PC-9 (cell line): ENCODE results near the gene HERPUD2.

ENCODE experiments used
- EZH2 ChIP-seq: fragments of 200-600 bp; sonication (generic); IDR thresholded peaks from 2 replicates; pipeline ENCODE4 v1.8.0; 2017; ENCODE audit warnings: antibody characterized with exemption, low read depth
- TF ChIP-seq, protein P1 (sequence below): fragments of 200-600 bp; sonication (generic); conservative IDR thresholded peaks from 2 replicates; pipeline ENCODE4 v1.6.1; 2017; ENCODE audit warnings: mixed run types, antibody characterized with exemption, mild to moderate bottlenecking, moderate library complexity

DNA sequence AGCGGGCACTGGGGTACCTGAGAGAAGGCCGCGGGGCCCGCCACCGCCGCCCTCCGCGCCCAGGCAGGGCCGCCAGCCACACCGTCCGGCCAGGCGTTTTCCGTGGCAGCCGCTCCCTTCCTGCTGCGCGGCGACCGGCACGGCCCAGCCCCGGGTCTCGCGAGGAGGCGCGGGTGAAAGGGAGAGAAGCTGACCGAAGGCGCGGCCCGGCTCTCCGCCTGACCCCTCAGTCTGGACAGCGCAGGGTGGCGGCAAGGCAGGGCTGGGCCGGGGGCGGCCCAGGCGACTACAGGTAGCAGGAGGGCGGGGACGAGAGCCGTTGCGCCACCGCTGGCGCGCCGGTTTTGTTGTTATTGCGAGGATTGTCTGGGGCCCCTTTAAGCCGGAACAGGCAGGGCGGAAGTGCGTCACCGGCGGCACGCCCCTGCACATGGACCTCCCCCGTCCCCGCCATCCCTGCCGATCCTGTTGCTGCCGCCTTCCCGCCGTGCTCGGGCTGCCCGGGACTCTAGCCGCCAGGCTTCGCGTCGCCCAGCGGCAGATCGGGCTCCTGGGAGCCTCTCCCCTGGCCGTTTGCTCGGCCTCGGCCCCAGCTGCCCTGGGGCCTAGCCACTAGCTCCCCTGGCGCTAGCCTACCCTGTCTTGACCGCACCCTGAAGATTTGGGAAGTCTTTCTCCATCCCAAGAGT, at the start of gene HERPUD2:
- TF ChIP-seq, protein P1, sequence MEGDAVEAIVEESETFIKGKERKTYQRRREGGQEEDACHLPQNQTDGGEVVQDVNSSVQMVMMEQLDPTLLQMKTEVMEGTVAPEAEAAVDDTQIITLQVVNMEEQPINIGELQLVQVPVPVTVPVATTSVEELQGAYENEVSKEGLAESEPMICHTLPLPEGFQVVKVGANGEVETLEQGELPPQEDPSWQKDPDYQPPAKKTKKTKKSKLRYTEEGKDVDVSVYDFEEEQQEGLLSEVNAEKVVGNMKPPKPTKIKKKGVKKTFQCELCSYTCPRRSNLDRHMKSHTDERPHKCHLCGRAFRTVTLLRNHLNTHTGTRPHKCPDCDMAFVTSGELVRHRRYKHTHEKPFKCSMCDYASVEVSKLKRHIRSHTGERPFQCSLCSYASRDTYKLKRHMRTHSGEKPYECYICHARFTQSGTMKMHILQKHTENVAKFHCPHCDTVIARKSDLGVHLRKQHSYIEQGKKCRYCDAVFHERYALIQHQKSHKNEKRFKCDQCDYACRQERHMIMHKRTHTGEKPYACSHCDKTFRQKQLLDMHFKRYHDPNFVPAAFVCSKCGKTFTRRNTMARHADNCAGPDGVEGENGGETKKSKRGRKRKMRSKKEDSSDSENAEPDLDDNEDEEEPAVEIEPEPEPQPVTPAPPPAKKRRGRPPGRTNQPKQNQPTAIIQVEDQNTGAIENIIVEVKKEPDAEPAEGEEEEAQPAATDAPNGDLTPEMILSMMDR = no peak
- no peak for TF ChIP-seq EZH2
